Tibial nerve (tissue), 4 donors: ENCODE data around the gene INPP5A. TPM values are rescaled to one million over a fixed set of nuclear protein-coding genes. Genes with fewer than 3 reads are reported as not detected.

Source experiments
- DNase-seq, 2 donors: peaks; one replicate each; pipeline ENCODE4 v3.0.0-alpha.2; 2019; ENCODE audit warnings: low spot score in 2 of 2
- H3K27ac ChIP-seq, 4 donors: fragments of 200-600 bp; sonication (generic) in 3 of 4; one replicate each; pipeline ENCODE4 v1.5.1; 2017 to 2019; ENCODE audit warnings: mild to moderate bottlenecking in 1 of 4
- H3K27me3 ChIP-seq, 2 donors: fragments of 200-600 bp; sonication (generic) in 1 of 2; one replicate each; pipeline versions ENCODE4 v1.5.1 to v1.6.0; 2017 to 2019
- H3K36me3 ChIP-seq, 3 donors: fragments of 200-600 bp; sonication (generic); one replicate each; pipeline ENCODE4 v1.5.1; 2018 to 2019
- H3K4me1 ChIP-seq, 4 donors: fragments of 200-600 bp; sonication (generic) in 3 of 4; one replicate each; pipeline ENCODE4 v1.5.1; 2017 to 2019
- H3K4me3 ChIP-seq, 4 donors: fragments of 200-600 bp; sonication (generic) in 3 of 4; one replicate each; pipeline ENCODE4 v1.5.1; 2017 to 2019; ENCODE audit warnings: mild to moderate bottlenecking in 1 of 4, moderate library complexity in 1 of 4
- H3K9me3 ChIP-seq, 4 donors: fragments of 200-600 bp; sonication (generic) in 3 of 4; one replicate each; pipeline ENCODE4 v1.5.1; 2017 to 2019
- CTCF ChIP-seq, 5 experiments: fragments of 200-600 bp in 3 of 5; fragments of 450-650 bp in 2 of 5; sonication (generic) in 3 of 5; IDR thresholded peaks; one replicate each; pipeline ENCODE4 v1.5.1; 2016 to 2019; ENCODE audit warnings: antibody characterized with exemption in 5 of 5, mild to moderate bottlenecking in 3 of 5, moderate library complexity in 2 of 5
- EP300 ChIP-seq, 2 donors: sonication (generic); formaldehyde crosslinking; IDR thresholded peaks; one replicate each; pipeline ENCODE4 v1.6.1; 2017; ENCODE audit warnings: antibody characterized with exemption in 2 of 2, mild to moderate bottlenecking in 1 of 2
- POLR2A ChIP-seq, 2 donors: fragments of 450-650 bp; IDR thresholded peaks; one replicate each; pipeline ENCODE4 v1.6.1; 2017; ENCODE audit warnings: antibody characterized with exemption in 2 of 2, mild to moderate bottlenecking in 2 of 2, moderate library complexity in 2 of 2
- WGBS, 2 donors: methylation state at CpG; one replicate each; pipeline ENCODE4 v1.1.5; 2018; 5-methylcytosine and 5-hydroxymethylcytosine counted together
- total RNA-seq, 4 donors: library from RNA; depleted of rRNA; stranded (reverse); fragments of >200 nt; gene quantifications; one replicate each; pipeline ENCODE4 v1.1.0, GENCODE V29; 2016

INPP5A gene
- total RNA-seq, 4 donors from 2014 or later = 73.8 to 101 (median 86.2) TPM

- no peak for TF ChIP-seq EP300 (IDR thresholded peaks at IDR 0.05)
- no peak for TF ChIP-seq CTCF (IDR thresholded peaks at IDR 0.05)
- TF ChIP-seq POLR2A (IDR thresholded peaks at IDR 0.05) = no peak
- no peak for DNase-seq
- Histone ChIP-seq H3K4me1 (peaks cover 0 to 29% (median 9%) of the 10 kb centered on the region in 4 donors), H3K36me3 (peaks cover 0 to 3% (median 0%) of the 10 kb centered on the region in 3 donors), H3K27me3 (no peaks in the 10 kb centered on the region), H3K9me3 (peaks cover 0 to 13% (median 0%) of the 10 kb centered on the region in 4 donors), H3K4me3 (no peak overlapping the region), H3K27ac (no peak overlapping the region)
- WGBS, 2 donors = 89 to 90% methylated on average over 14 of the region's 14 CpGs
Observed at GRCh38 chr10:132532749-132533560, 4.6 kb upstream of the INPP5A start.

GRCh38 chr10:132533571-132534260, 3.9 kb upstream of the INPP5A start:
- WGBS, 2 donors = 91 to 92% methylated on average over 12 of the region's 12 CpGs
- H3K4me1 ChIP-seq = peaks cover 0 to 32% (median 12%) of the 10 kb centered on the region in 4 donors
- peaks cover 0 to 3% (median 0%) of the 10 kb centered on the region in 3 donors for H3K36me3 ChIP-seq
- no peak for TF ChIP-seq EP300 (IDR thresholded peaks at IDR 0.05)
- TF ChIP-seq POLR2A (IDR thresholded peaks at IDR 0.05) = no peak
- no peak for TF ChIP-seq CTCF (IDR thresholded peaks at IDR 0.05)
- peaks cover 0 to 13% (median 0%) of the 10 kb centered on the region in 4 donors for H3K9me3 ChIP-seq
- H3K27ac ChIP-seq = no peak overlapping the region
- H3K27me3 ChIP-seq = no peaks in the 10 kb centered on the region
- DNase-seq = no peak
- no peak overlapping the region for H3K4me3 ChIP-seq

GRCh38 chr10:132534391-132535064, 3.1 kb upstream of the INPP5A start:
- Histone ChIP-seq H3K36me3 (peaks cover 0 to 3% (median 0%) of the 10 kb centered on the region in 3 donors), H3K4me1 (peaks cover 0 to 40% (median 20%) of the 10 kb centered on the region in 4 donors), H3K4me3 (no peak overlapping the region), H3K27me3 (no peaks in the 10 kb centered on the region), H3K27ac (no peak overlapping the region), H3K9me3 (peaks cover 0 to 13% (median 0%) of the 10 kb centered on the region in 4 donors)
- DNase-seq = no peak
- TF ChIP-seq POLR2A (IDR thresholded peaks at IDR 0.05) (no peak), CTCF (IDR thresholded peaks at IDR 0.05) (no peak), EP300 (IDR thresholded peaks at IDR 0.05) (no peak)
- WGBS, 2 donors = 73 to 77% methylated on average over 8 of the region's 8 CpGs

GRCh38 chr10:132535065-132535651, 2.4 kb upstream of the INPP5A start:
- no peak for DNase-seq
- Histone ChIP-seq H3K36me3 (peaks cover 0 to 3% (median 0%) of the 10 kb centered on the region in 3 donors), H3K4me1 (peaks cover 0 to 46% (median 26%) of the 10 kb centered on the region in 4 donors), H3K9me3 (peaks cover 0 to 13% (median 0%) of the 10 kb centered on the region in 4 donors), H3K27me3 (no peaks in the 10 kb centered on the region), H3K27ac (no peak overlapping the region), H3K4me3 (no peak overlapping the region)
- TF ChIP-seq POLR2A (IDR thresholded peaks at IDR 0.05) (no peak), EP300 (IDR thresholded peaks at IDR 0.05) (no peak)
- WGBS, 2 donors = 89 to 91% methylated on average over 18 of the region's 18 CpGs

- TF ChIP-seq EP300 (IDR thresholded peaks at IDR 0.05) (no peak), CTCF (IDR thresholded peaks at IDR 0.05) (no peak), POLR2A (IDR thresholded peaks at IDR 0.05) (no peak)
- Histone ChIP-seq H3K36me3 (peaks cover 0 to 3% (median 0%) of the 10 kb centered on the region in 3 donors), H3K4me3 (peak overlapping the region; percentile 78 to 95 (median 81)), H3K4me1 (peaks cover 0 to 58% (median 35%) of the 10 kb centered on the region in 4 donors), H3K27ac (peak overlapping the region; percentile 90 to 95 (median 92)), H3K27me3 (no peaks in the 10 kb centered on the region), H3K9me3 (peaks cover 0 to 6% (median 0%) of the 10 kb centered on the region in 4 donors)
- DNase-seq = peak in 1 of 2 donors; percentile 5
- 41 to 45% methylated on average over 21 of the region's 21 CpGs for WGBS, 2 donors
Observed at GRCh38 chr10:132536241-132536876, 1.2 kb upstream of the INPP5A start.
